Hepatocyte (in vitro differentiated cells): ENCODE results near the gene MS4A2. TPM values are rescaled to one million over a fixed set of nuclear protein-coding genes. Genes with fewer than 3 reads are reported as not detected.

Experiments used
- DNase-seq: peaks from one replicate; pipeline ENCODE4 v3.0.0-alpha.2; 2016; ENCODE audit warnings: low spot score
- H2AFZ ChIP-seq: fragments of 200-600 bp; sonication (generic); 2 replicates; pipeline ENCODE4 v1.6.0; 2016; ENCODE audit warnings: antibody characterized with exemption, mild to moderate bottlenecking
- H3K27ac ChIP-seq: fragments of 200-600 bp; sonication (generic); 2 replicates; pipeline ENCODE4 v1.5.1; 2016; ENCODE audit warnings: mild to moderate bottlenecking
- H3K27me3 ChIP-seq: fragments of 200-600 bp; sonication (generic); 2 replicates; pipeline ENCODE4 v1.6.1; 2016
- H3K36me3 ChIP-seq: fragments of 200-600 bp; sonication (generic); replicated peaks from 2 replicates; pipeline ENCODE4 v1.5.1; 2016; ENCODE audit warnings: low read depth; ENCODE audit not compliant: insufficient read depth
- H3K4me1 ChIP-seq: fragments of 200-600 bp; sonication (generic); 2 replicates; pipeline ENCODE4 v1.5.1; 2016; ENCODE audit warnings: mild to moderate bottlenecking, moderate library complexity; ENCODE audit not compliant: insufficient read depth
- H3K4me2 ChIP-seq: fragments of 200-600 bp; sonication (generic); 2 replicates; pipeline ENCODE4 v1.6.0; 2016
- H3K4me3 ChIP-seq: fragments of 200-600 bp; sonication (generic); 2 replicates; pipeline ENCODE4 v1.5.1; 2016; ENCODE audit warnings: mild to moderate bottlenecking
- H3K79me2 ChIP-seq: fragments of 200-600 bp; sonication (generic); 2 replicates; pipeline ENCODE4 v1.6.0; 2017; ENCODE audit warnings: mild to moderate bottlenecking
- H3K9me2 ChIP-seq: fragments of 200-600 bp; sonication (generic); replicated peaks from 2 replicates; pipeline ENCODE4 v1.6.0; 2017; ENCODE audit warnings: mild to moderate bottlenecking; ENCODE audit not compliant: insufficient read depth
- H3K9me3 ChIP-seq: fragments of 200-600 bp; sonication (generic); 2 replicates; pipeline ENCODE4 v1.5.1; 2016; ENCODE audit warnings: low read depth, mild to moderate bottlenecking
- H4K20me1 ChIP-seq: fragments of 200-600 bp; sonication (generic); 2 replicates; pipeline ENCODE4 v1.6.0; 2016; ENCODE audit warnings: mild to moderate bottlenecking; ENCODE audit not compliant: insufficient read depth, poor library complexity, severe bottlenecking
- CTCF ChIP-seq: fragments of 200-600 bp; sonication (generic); IDR thresholded peaks from 2 replicates; pipeline ENCODE4 v1.5.1; 2016; ENCODE audit warnings: antibody characterized with exemption, mild to moderate bottlenecking; ENCODE audit not compliant: poor library complexity
- EZH2 ChIP-seq: fragments of 200-600 bp; sonication (generic); IDR thresholded peaks from 2 replicates; pipeline ENCODE4 v1.6.1; 2016; ENCODE audit warnings: antibody characterized with exemption, mild to moderate bottlenecking, borderline replicate concordance
- EZH2phosphoT487 ChIP-seq: fragments of 200-600 bp; sonication (generic); IDR thresholded peaks from one replicate; pipeline ENCODE4 v1.6.1; 2018; ENCODE audit warnings: antibody characterized with exemption, mild to moderate bottlenecking, low read depth, moderate library complexity; ENCODE audit not compliant: unreplicated experiment, severe bottlenecking
- WGBS: methylation state at CpG from one replicate; pipeline ENCODE4 v1.1.6; 2016; ENCODE audit warnings: low lambda C conversion rate; ENCODE audit errors: missing lambda C conversion rate; 5-methylcytosine and 5-hydroxymethylcytosine counted together
- polyA plus RNA-seq: library from polyadenylated mRNA; unstranded; fragments of >200 nt; fragmentation: Nextera tagmentation; extraction: Ambion mirVana; gene quantifications from 2 replicates; pipeline ENCODE4 v1.2.1, GENCODE V29; 2016
- total RNA-seq: library from RNA; depleted of rRNA; stranded (reverse); fragments of >200 nt; gene quantifications from 2 replicates; pipeline ENCODE4 v1.2.3, GENCODE V29; 2014

MS4A2 gene
- total and polyA plus RNA-seq, 2 experiments from 2014 or later: not detected

DNA sequence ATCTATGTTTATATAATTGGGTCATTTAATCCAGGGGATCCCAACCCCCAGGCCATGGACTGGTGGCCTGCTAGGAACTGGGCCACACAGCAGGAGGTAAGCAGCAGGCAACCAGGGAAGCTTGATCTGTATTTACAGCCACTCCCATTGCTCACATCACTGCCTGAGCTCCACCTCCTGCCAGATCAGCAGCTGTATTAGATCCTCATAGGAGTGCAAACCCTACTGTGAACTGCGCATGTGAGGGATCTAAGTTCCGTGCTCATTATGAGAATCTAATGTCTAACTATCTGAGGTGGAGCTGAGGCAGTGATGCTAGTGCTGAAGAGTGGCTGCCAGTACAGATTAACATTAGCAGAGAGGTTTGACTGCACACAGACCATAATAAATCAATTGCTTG lies 32.8 kb downstream of the MS4A2 start:
- H3K9me3 ChIP-seq: no peaks in the 10 kb centered on the region
- no peaks in the 10 kb centered on the region for H4K20me1 ChIP-seq
- H3K4me1 ChIP-seq: no peaks in the 10 kb centered on the region
- H3K9me2 ChIP-seq: no peaks in the 10 kb centered on the region
- no peaks in the 10 kb centered on the region for H3K79me2 ChIP-seq
- H3K36me3 ChIP-seq: no peaks in the 10 kb centered on the region
- H3K27ac ChIP-seq: no peak overlapping the region
- TF ChIP-seq EZH2phosphoT487 (no peak), EZH2 (no peak), CTCF (no peak)
- WGBS: 86% methylated on average over 2 of the region's 2 CpGs
- H3K27me3 ChIP-seq: no peaks in the 10 kb centered on the region
- peak; percentile 10 for DNase-seq
- H2AFZ ChIP-seq: no peak overlapping the region
- no peak overlapping the region for H3K4me2 ChIP-seq
- H3K4me3 ChIP-seq: no peak overlapping the region

DNA sequence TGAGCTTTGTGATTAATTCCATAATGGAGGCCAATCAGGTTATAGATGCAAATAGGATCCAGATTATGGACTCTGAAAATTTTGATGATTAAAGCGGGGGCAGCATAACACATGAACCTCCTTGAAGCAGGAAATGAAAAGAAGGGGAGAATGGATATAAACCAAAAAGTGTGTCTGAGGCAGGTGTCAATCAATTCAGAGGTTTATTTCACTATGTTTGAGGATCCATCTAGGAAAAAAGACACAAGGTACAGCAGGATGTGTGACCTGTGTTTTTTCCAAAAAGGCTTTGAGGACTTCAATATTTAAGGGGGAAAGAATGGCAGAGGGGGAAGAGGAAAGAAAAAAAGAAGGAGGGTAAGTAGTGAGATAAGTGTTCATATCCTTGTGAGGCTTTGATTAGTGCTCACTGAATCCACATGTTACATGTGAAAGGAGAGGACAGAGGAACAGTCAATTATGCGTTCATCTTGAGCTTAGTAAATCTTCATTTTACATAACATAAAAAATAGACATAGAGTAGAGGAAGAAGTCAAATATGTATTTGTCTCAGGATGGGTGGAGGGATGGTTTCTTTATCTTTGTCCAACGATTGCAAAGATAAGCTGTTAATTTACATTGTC lies 34.1 kb downstream of the MS4A2 start:
- no peak overlapping the region for H3K27ac ChIP-seq
- H3K27me3 ChIP-seq: no peaks in the 10 kb centered on the region
- WGBS: 66% methylated on average over 3 of the region's 3 CpGs
- no peak for DNase-seq
- TF ChIP-seq EZH2 (no peak), EZH2phosphoT487 (no peak), CTCF (no peak)
- H2AFZ ChIP-seq: no peak overlapping the region
- no peaks in the 10 kb centered on the region for H3K9me2 ChIP-seq
- H3K36me3 ChIP-seq: no peaks in the 10 kb centered on the region
- H3K4me2 ChIP-seq: no peak overlapping the region
- no peaks in the 10 kb centered on the region for H3K4me1 ChIP-seq
- no peaks in the 10 kb centered on the region for H4K20me1 ChIP-seq
- H3K9me3 ChIP-seq: no peaks in the 10 kb centered on the region
- no peak overlapping the region for H3K4me3 ChIP-seq
- no peaks in the 10 kb centered on the region for H3K79me2 ChIP-seq

GRCh38 chr11:60124802-60125432 lies 36.5 kb downstream of the MS4A2 start:
- Histone ChIP-seq H3K4me2 (no peak overlapping the region), H2AFZ (no peak overlapping the region), H3K36me3 (no peaks in the 10 kb centered on the region), H4K20me1 (no peaks in the 10 kb centered on the region), H3K9me3 (no peaks in the 10 kb centered on the region), H3K4me1 (no peaks in the 10 kb centered on the region), H3K9me2 (no peaks in the 10 kb centered on the region), H3K27me3 (no peaks in the 10 kb centered on the region), H3K27ac (no peak overlapping the region), H3K4me3 (no peak overlapping the region), H3K79me2 (no peaks in the 10 kb centered on the region)
- 59% methylated on average over 11 of the region's 11 CpGs for WGBS
- no peak for DNase-seq
- TF ChIP-seq EZH2phosphoT487 (no peak), CTCF (no peak), EZH2 (no peak)
